SU-DHL-6 (cell line): ENCODE data around the gene LTBP1.

ENCODE experiments used
- H2AFZ ChIP-seq: fragments of 200-600 bp; sonication (generic); 2 replicates; pipeline ENCODE4 v1.6.1; 2014; ENCODE audit warnings: low read depth, mild to moderate bottlenecking, moderate library complexity, mixed read lengths, antibody characterized with exemption, low read length; ENCODE audit not compliant: severe bottlenecking
- H3F3A ChIP-seq: fragments of 200-600 bp; shearing (Covaris generic); 2 replicates; pipeline ENCODE4 v1.6.0; 2016; ENCODE audit warnings: antibody characterized with exemption, mild to moderate bottlenecking; ENCODE audit not compliant: insufficient read depth
- H3K27ac ChIP-seq: fragments of 200-600 bp; sonication (generic); 2 replicates; pipeline ENCODE4 v1.5.1; 2016; ENCODE audit warnings: low read depth, mild to moderate bottlenecking, low read length, moderate library complexity, mixed read lengths
- H3K27me3 ChIP-seq: fragments of 200-600 bp; sonication (generic), shearing (Covaris generic); 2 replicates; pipeline ENCODE4 v1.6.0; 2014; ENCODE audit warnings: mild to moderate bottlenecking, low read length
- H3K36me3 ChIP-seq: fragments of 200-600 bp; sonication (generic); 2 replicates; pipeline ENCODE4 v1.6.1; 2014; ENCODE audit warnings: mild to moderate bottlenecking, low read length, mixed read lengths
- H3K4me2 ChIP-seq: fragments of 300-600, 200-600 bp; shearing (Covaris generic), sonication (generic); 2 replicates; pipeline ENCODE4 v1.6.0; 2014; ENCODE audit warnings: low read length, low read depth, mild to moderate bottlenecking; ENCODE audit not compliant: poor library complexity, severe bottlenecking
- H3K4me3 ChIP-seq: fragments of 200-600 bp; sonication (generic); 2 replicates; pipeline ENCODE4 v1.5.1; 2014; ENCODE audit warnings: antibody characterized with exemption, low read length, mild to moderate bottlenecking, mixed read lengths; ENCODE audit not compliant: insufficient read depth, poor library complexity, severe bottlenecking
- H3K79me2 ChIP-seq: fragments of 200-600 bp; sonication (generic); 2 replicates; pipeline ENCODE4 v1.6.1; 2014; ENCODE audit warnings: mild to moderate bottlenecking, low read length, moderate library complexity; ENCODE audit not compliant: insufficient read depth
- H3K9ac ChIP-seq: fragments of 200-600 bp; sonication (generic); 2 replicates; pipeline ENCODE4 v1.7.0; 2014; ENCODE audit warnings: mild to moderate bottlenecking, low read length
- H3K9me2 ChIP-seq: fragments of 200-600 bp; sonication (generic); replicated peaks from 2 replicates; pipeline ENCODE4 v1.6.1; 2014; ENCODE audit warnings: low read length; ENCODE audit not compliant: insufficient read depth
- H3K9me3 ChIP-seq: fragments of 200-600 bp; sonication (generic); 2 replicates; pipeline ENCODE4 v1.6.1; 2014; ENCODE audit warnings: low read length, mixed read lengths; ENCODE audit not compliant: insufficient read depth
- H4K20me1 ChIP-seq: fragments of 200-600 bp; sonication (generic); 2 replicates; pipeline ENCODE4 v1.6.1; 2014; ENCODE audit warnings: low read depth, mild to moderate bottlenecking, antibody characterized with exemption, low read length, moderate library complexity, mixed read lengths
- CTCF ChIP-seq: fragments of 200-600 bp; sonication (generic); IDR thresholded peaks from one replicate; pipeline ENCODE4 v1.5.1; 2017; ENCODE audit warnings: antibody characterized with exemption, mild to moderate bottlenecking, low read length, moderate library complexity; ENCODE audit not compliant: insufficient read depth, poor library complexity, severe bottlenecking
- EZH2phosphoT487 ChIP-seq: fragments of 200-600 bp; sonication (generic), shearing (Covaris generic); conservative IDR thresholded peaks from 2 replicates; pipeline ENCODE4 v1.6.1; 2018; ENCODE audit warnings: mild to moderate bottlenecking, antibody characterized with exemption, low read length, moderate library complexity, mixed read lengths

LTBP1 gene

DNA sequence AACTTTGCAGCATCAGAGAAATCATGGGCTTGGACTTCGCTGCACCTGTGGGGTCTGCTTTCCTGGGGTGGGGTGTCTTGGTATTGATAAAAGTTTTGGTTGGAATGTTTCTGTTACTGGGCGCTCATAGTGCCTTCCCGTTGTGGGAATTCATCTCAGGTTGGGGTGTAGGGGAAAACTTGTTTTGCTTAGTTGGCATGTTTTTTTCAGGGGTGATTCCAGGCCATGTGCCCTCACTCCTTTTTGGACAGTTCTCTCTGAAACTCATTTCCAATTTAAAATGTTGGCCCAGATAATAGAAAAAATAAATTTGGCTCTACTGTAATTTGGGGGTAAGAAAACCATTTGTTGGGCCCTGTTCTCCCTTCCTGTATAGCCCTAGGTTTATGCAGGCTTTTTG, 1.5 kb downstream of the LTBP1 start:
- Histone ChIP-seq H3K27me3 (no peaks in the 10 kb centered on the region), H3K79me2 (peaks cover 65% of the 10 kb centered on the region)

GRCh38 chr2:32949260-32949659, 2.5 kb downstream of the LTBP1 start:
- peak overlapping the region; percentile 97 for H3K4me2 ChIP-seq
- H3K4me3 ChIP-seq: peak overlapping the region; percentile 87
- no peaks in the 10 kb centered on the region for H3K9me2 ChIP-seq
- no peak overlapping the region for H2AFZ ChIP-seq
- no peak for TF ChIP-seq EZH2phosphoT487
- no peak for TF ChIP-seq CTCF
- H3K36me3 ChIP-seq: peaks cover 16% of the 10 kb centered on the region; the same call in 1 of the 2 replicates
- peaks cover 35% of the 10 kb centered on the region for H3F3A ChIP-seq
- H3K27me3 ChIP-seq: no peaks in the 10 kb centered on the region
- no peaks in the 10 kb centered on the region; the same call in 1 of the 2 replicates for H4K20me1 ChIP-seq
- H3K27ac ChIP-seq: peak overlapping the region; percentile 94
- H3K9me3 ChIP-seq: no peaks in the 10 kb centered on the region
- peak overlapping the region; percentile 85 for H3K9ac ChIP-seq
- peaks cover 75% of the 10 kb centered on the region for H3K79me2 ChIP-seq

More for the DNA sequence above, 1.5 kb downstream of the LTBP1 start:
- peak overlapping the region; percentile 87 for H3K4me3 ChIP-seq
- no peak overlapping the region for H2AFZ ChIP-seq
- H3K36me3 ChIP-seq: peaks cover 16% of the 10 kb centered on the region; the same call in 1 of the 2 replicates
- H3K27ac ChIP-seq: peak overlapping the region; percentile 94
- peaks cover 43% of the 10 kb centered on the region for H3F3A ChIP-seq
- H3K9me2 ChIP-seq: no peaks in the 10 kb centered on the region
- H3K9me3 ChIP-seq: no peaks in the 10 kb centered on the region
- H4K20me1 ChIP-seq: no peaks in the 10 kb centered on the region; the same call in 1 of the 2 replicates
- H3K9ac ChIP-seq: peak overlapping the region; percentile 85
- peak overlapping the region; percentile 97 for H3K4me2 ChIP-seq
- TF ChIP-seq CTCF (no peak), EZH2phosphoT487 (no peak)

- Histone ChIP-seq H3K4me3 (no peak overlapping the region), H3K27ac (peak overlapping the region; percentile 46), H2AFZ (no peak overlapping the region), H3F3A (peaks cover 22% of the 10 kb centered on the region), H3K9me3 (no peaks in the 10 kb centered on the region), H3K9me2 (no peaks in the 10 kb centered on the region), H3K9ac (peak overlapping the region; percentile 85; the same call in 1 of the 2 replicates), H4K20me1 (peaks cover 5% of the 10 kb centered on the region; the same call in 1 of the 2 replicates), H3K27me3 (no peaks in the 10 kb centered on the region), H3K79me2 (peaks cover 97% of the 10 kb centered on the region), H3K4me2 (peak overlapping the region; percentile 97), H3K36me3 (peaks cover 26% of the 10 kb centered on the region; the same call in 1 of the 2 replicates)
- TF ChIP-seq EZH2phosphoT487 (no peak), CTCF (no peak)
These were observed 4.9 kb downstream of the LTBP1 start for GRCh38 chr2:32951672-32952071.
